ENCODE measurements around the gene IPCEF1.

- TF ChIP-seq EZH2 (IDR thresholded peaks at IDR 0.05; ENCODE audit: insufficient read depth, poor library complexity, severe bottlenecking), result no peak
- no peak for TF ChIP-seq EZH2phosphoT487 (IDR thresholded peaks at IDR 0.05; ENCODE audit: insufficient read depth, low read depth)
Measured at GRCh38 chr6:154261688-154262397, 94.8 kb downstream of the IPCEF1 start.

Measured in GM23248 (cell line).